HG02970 (cell line): ENCODE results near the gene FRYL.
"Not testable (repeated sequence)": the region's sequence is repeated elsewhere in the genome, so short reads cannot be mapped to it uniquely, and the experiment has no call there.

Experiments used
- ATAC-seq: cut with Tn5 transposase; IDR thresholded peaks from one replicate; pipeline ENCODE4 v1.9.1; 2021; ENCODE audit warnings: mild to moderate bottlenecking, moderate library complexity, moderate number of reproducible peaks; ENCODE audit not compliant: unreplicated experiment, low FRiP score

The FRYL gene

GRCh38 chr4:48779998-48780864, at the start of gene FRYL:
Gene FRYL, minus strand, starts transcription at chr4:48780279. Its CDS starts 145,869 bp downstream, at chr4:48634410.
- ATAC-seq, result peak; percentile 88

GRCh38 chr4:48827622-48828021, 47.5 kb upstream of the FRYL start:
- no peak for ATAC-seq

- ATAC-seq, result not testable (repeated sequence)
These were observed 41.4 kb upstream of the FRYL start for GRCh38 chr4:48821431-48821830.

- no peak for ATAC-seq
These were observed 36.9 kb upstream of the FRYL start for GRCh38 chr4:48816971-48817370.

GRCh38 chr4:48816297-48816696, 36.2 kb upstream of the FRYL start:
- ATAC-seq, result not testable (repeated sequence)

GRCh38 chr4:48815483-48815882, 35.4 kb upstream of the FRYL start:
- ATAC-seq, result no peak

- ATAC-seq, result no peak
These were observed 33.9 kb upstream of the FRYL start for GRCh38 chr4:48813964-48814363.

GRCh38 chr4:48812866-48813265, 32.8 kb upstream of the FRYL start:
- no peak for ATAC-seq

- ATAC-seq, result no peak
These were observed 24.7 kb upstream of the FRYL start for GRCh38 chr4:48804584-48805301.

GRCh38 chr4:48801016-48801715, 21.1 kb upstream of the FRYL start:
- ATAC-seq, result no peak

GRCh38 chr4:48800155-48800554, 20.1 kb upstream of the FRYL start:
- not testable (repeated sequence) for ATAC-seq

- ATAC-seq, result no peak
These were observed 19.1 kb upstream of the FRYL start for GRCh38 chr4:48799157-48799556.

GRCh38 chr4:48798117-48798516, 18.0 kb upstream of the FRYL start:
- no peak for ATAC-seq

- no peak for ATAC-seq
These were observed 17.0 kb upstream of the FRYL start for GRCh38 chr4:48796927-48797679.

- no peak for ATAC-seq
These were observed 16.3 kb upstream of the FRYL start for GRCh38 chr4:48796191-48796926.

- ATAC-seq, result no peak
These were observed 15.0 kb upstream of the FRYL start for GRCh38 chr4:48795108-48795507.

- ATAC-seq, result no peak
These were observed 12.4 kb upstream of the FRYL start for GRCh38 chr4:48792348-48793006.

- no peak for ATAC-seq
These were observed 11.2 kb upstream of the FRYL start for GRCh38 chr4:48791313-48791712.

- no peak for ATAC-seq
These were observed 10.5 kb upstream of the FRYL start for GRCh38 chr4:48790561-48790960.
